Thyroid gland (tissue), 4 donors: ENCODE measurements around the gene PTMS. TPM values are rescaled to one million over a fixed set of nuclear protein-coding genes. Genes with fewer than 3 reads are reported as not detected.
A peak's percentile ranks its signal among the peaks of the same experiment; 100 is the strongest.

Experiments used
- DNase-seq, 2 donors: peaks; one replicate each; pipeline ENCODE4 v3.0.0-alpha.2; 2019
- H3K27ac ChIP-seq, 3 donors: fragments of 200-600 bp; sonication (generic); 1 replicate in 2 of 3; 2 replicates in 1 of 3; pipeline ENCODE4 v1.5.1; 2016 to 2019; ENCODE audit warnings: mild to moderate bottlenecking in 1 of 3, moderate library complexity in 1 of 3
- H3K27me3 ChIP-seq: fragments of 200-600 bp; sonication (generic); one replicate; pipeline ENCODE4 v1.5.1; 2019
- H3K36me3 ChIP-seq, 2 donors: fragments of 200-600 bp; sonication (generic); one replicate each; pipeline ENCODE4 v1.5.1; 2016 to 2019
- H3K4me1 ChIP-seq, 2 donors: fragments of 200-600 bp; sonication (generic); one replicate each; pipeline ENCODE4 v1.5.1; 2017 to 2019
- H3K4me3 ChIP-seq, 3 donors: fragments of 200-600 bp; sonication (generic); replicated peaks in 1 of 3; 1 replicate in 2 of 3; 2 replicates in 1 of 3; pipeline ENCODE4 v1.5.1; 2016; ENCODE audit warnings: mild to moderate bottlenecking in 1 of 3
- H3K9me3 ChIP-seq: fragments of 200-600 bp; sonication (generic); one replicate; pipeline ENCODE4 v1.5.1; 2017
- POLR2A ChIP-seq, 2 donors: fragments of 450-650 bp; IDR thresholded peaks; one replicate each; pipeline ENCODE4 v1.6.1; 2017; ENCODE audit warnings: antibody characterized with exemption in 2 of 2, mild to moderate bottlenecking in 2 of 2, moderate library complexity in 1 of 2
- WGBS, 2 donors: methylation state at CpG; one replicate each; pipeline ENCODE4 v1.1.5; 2017; 5-methylcytosine and 5-hydroxymethylcytosine counted together
- intact Hi-C: fragments of 100-400 bp; cut with DNase I; formaldehyde crosslinking; loops from one replicate; pipeline ENCODE4 v1.15.1; 2023
- total RNA-seq, 4 donors: library from RNA; depleted of rRNA; stranded (reverse); fragments of >200 nt; gene quantifications; one replicate each; pipeline ENCODE4 v1.2.3, GENCODE V29; 2016
- TF ChIP-seq, protein P1 (sequence below), 6 experiments: fragments of 200-600 bp in 3 of 6; fragments of 450-650 bp in 3 of 6; sonication (generic) in 3 of 6; IDR thresholded peaks; one replicate each; pipeline ENCODE4 v1.5.1; 2016 to 2019; ENCODE audit warnings: antibody characterized with exemption in 6 of 6, mild to moderate bottlenecking in 2 of 6, inconsistent platforms in 1 of 6, moderate library complexity in 1 of 6

PTMS gene
- total RNA-seq, 4 donors from 2014 or later = 60.0 to 186 (median 103) TPM

DNA sequence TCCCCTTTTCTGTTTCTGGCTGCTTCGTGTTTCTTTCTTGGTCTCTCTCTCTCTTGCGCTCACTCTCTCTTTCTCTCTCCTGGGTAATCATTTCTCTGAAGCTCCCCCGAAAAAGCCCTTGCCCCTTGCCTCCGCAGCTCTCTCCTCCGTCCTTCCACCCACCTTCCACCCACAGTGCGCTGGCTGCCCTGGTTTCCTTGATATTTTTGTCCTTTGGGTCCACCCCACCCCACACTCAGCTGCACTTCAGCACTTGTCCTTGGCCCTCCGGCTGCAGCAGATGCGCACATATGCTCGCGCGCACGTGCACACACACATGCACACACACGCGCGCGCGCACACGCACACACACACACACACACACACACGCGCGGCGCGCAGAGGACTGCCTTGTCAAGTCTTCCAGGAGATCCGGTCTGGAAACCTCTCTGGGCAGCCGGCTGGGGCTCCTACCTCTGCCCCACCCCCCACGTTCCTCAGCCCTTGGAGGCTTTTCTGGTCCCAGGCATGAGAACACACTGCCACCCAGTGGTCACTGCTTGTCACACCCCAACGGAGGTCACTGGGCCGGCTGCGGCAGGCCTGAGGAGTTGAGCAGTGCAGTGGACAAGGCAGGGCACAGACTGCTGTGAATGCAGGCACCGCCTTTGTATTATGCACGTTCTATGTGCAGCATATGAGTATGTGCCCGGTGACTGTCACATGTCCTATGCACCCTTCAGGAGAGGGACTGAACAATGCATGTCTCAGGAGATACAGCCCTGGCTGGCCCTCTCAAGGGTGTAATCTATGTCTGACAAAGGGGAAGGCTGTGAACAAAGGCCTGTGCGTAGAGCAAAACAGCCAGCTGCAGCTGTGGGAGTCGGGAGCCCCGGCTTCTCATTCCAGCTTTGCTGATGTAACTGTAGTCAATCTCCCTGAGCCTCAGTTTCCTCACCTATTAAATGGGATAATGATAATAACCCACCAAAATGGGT lies 12.7 kb downstream of the PTMS start:
- Histone ChIP-seq H3K27ac (peak overlapping the region in 1 of 3 donors; percentile 60), H3K36me3 (no peaks in the 10 kb centered on the region), H3K9me3 (no peaks in the 10 kb centered on the region), H3K4me1 (peaks cover 6 to 7% of the 10 kb centered on the region in 2 donors), H3K4me3 (peak overlapping the region in 1 of 3 donors; percentile 31), H3K27me3 (no peaks in the 10 kb centered on the region)
- TF ChIP-seq, protein P1, sequence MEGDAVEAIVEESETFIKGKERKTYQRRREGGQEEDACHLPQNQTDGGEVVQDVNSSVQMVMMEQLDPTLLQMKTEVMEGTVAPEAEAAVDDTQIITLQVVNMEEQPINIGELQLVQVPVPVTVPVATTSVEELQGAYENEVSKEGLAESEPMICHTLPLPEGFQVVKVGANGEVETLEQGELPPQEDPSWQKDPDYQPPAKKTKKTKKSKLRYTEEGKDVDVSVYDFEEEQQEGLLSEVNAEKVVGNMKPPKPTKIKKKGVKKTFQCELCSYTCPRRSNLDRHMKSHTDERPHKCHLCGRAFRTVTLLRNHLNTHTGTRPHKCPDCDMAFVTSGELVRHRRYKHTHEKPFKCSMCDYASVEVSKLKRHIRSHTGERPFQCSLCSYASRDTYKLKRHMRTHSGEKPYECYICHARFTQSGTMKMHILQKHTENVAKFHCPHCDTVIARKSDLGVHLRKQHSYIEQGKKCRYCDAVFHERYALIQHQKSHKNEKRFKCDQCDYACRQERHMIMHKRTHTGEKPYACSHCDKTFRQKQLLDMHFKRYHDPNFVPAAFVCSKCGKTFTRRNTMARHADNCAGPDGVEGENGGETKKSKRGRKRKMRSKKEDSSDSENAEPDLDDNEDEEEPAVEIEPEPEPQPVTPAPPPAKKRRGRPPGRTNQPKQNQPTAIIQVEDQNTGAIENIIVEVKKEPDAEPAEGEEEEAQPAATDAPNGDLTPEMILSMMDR (IDR thresholded peaks at IDR 0.05) = peak; percentile 69 to 99 (median 98)
- TF ChIP-seq POLR2A (IDR thresholded peaks at IDR 0.05) = no peak
- peak; percentile 98 to 99 for DNase-seq
- WGBS, 2 donors = 5 to 7% methylated on average over 31 to 32 of the region's 35 CpGs
- intact Hi-C loops = loop anchor here (2.0 to 5.0 kb wide), 2 partner anchors 24 to 162 kb away; no protein-coding TSS in a partner anchor

DNA sequence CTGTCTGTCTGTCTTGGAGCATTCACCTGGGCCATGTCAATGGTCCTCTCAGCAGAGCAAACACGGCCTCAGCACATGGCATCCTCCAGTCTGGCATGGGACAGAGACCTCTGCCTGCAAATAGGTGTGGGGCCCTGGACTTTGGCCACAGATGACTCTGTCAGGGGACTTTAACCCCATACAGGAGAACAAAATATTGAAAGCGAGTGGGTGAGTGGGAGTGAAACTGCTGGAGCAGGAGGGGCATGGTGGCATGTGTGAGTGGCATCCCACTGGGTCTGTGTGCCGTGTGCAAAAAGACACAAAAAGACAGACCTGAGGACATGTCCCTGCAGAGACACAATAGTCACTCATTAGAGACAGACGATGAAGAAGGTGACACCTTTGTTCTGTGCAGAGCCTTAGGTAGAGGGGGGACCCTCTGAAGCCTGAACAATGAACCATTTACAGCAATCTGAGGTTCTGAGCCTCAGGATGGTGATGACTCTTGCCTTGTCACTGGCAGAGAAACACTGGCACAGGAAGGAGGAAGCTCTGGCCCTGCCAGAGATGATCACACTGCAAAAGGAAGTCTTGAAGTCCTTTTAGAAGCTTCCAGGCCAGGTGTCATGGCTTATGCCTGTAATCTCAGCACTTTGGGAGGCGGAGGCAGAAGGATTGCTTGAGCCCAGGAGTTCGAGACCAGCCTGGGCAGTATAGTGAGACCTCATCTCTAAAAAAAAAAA lies 13.7 kb downstream of the PTMS start:
- DNase-seq = no peak
- Histone ChIP-seq H3K9me3 (no peaks in the 10 kb centered on the region), H3K27ac (no peak overlapping the region)

DNA sequence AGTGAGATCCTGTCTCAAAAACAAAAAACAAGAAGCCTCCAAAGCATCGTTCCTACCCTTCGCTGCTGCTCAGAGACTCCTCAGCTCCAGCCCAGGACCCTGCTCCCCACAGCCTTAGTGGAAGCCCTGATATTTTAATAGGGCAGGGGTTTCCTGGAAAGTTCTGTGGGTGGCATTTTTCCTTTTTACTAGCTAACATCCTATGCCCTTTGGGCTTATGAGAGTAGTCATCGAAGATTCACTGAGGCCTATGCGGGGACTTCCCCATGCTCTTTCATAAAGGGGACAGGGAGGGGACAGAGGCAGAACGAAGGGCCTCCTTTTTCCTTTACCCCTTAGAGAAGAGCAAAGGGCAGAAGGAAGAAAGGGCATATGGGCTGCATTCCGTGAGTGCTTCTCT lies 14.4 kb downstream of the PTMS start:
- intact Hi-C loops = loop anchor here (5.0 kb wide), 1 partner anchor 48 kb away; no protein-coding TSS in a partner anchor
- no peak for TF ChIP-seq POLR2A (IDR thresholded peaks at IDR 0.05)
- TF ChIP-seq, protein P1 (IDR thresholded peaks at IDR 0.05) = no peak
- Histone ChIP-seq H3K27me3 (no peaks in the 10 kb centered on the region), H3K27ac (no peak overlapping the region), H3K4me1 (peaks cover 6 to 7% of the 10 kb centered on the region in 2 donors), H3K9me3 (no peaks in the 10 kb centered on the region), H3K36me3 (no peaks in the 10 kb centered on the region), H3K4me3 (no peak overlapping the region)
- no peak for DNase-seq
- WGBS, 2 donors = 86 to 93% methylated on average over 6 of the region's 6 CpGs

More for the DNA sequence above, 13.7 kb downstream of the PTMS start:
- peaks cover 6 to 7% of the 10 kb centered on the region in 2 donors for H3K4me1 ChIP-seq
- intact Hi-C loops = loop anchor here (2.0 to 5.0 kb wide), 3 partner anchors 25 to 163 kb away; no protein-coding TSS in a partner anchor
- no peaks in the 10 kb centered on the region for H3K36me3 ChIP-seq
- H3K27me3 ChIP-seq = no peaks in the 10 kb centered on the region
- WGBS, 2 donors = 86% methylated on average over 6 of the region's 6 CpGs
- TF ChIP-seq, protein P1 (IDR thresholded peaks at IDR 0.05) = no peak
- no peak overlapping the region for H3K4me3 ChIP-seq

DNA sequence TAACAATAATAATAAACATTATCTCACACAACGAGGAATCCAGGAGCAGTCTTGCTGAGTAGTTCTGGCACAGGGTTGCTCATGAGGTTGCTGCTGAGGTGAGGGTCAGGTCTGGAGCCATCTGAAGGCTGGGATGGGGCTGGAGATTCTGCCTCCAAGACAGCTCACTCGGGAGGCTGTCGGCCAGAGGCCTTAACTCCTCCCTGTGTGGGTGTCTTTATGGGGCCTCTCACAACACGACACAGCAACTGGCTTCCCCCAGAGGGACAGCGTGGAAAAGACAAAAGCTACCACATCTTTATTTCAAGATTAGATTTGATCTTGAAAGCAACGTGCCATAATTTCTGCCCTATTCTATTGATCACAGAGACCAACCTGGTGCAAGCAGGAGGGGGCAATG lies 16.0 kb downstream of the PTMS start:
- 80 to 81% methylated on average over 6 of the region's 6 CpGs for WGBS, 2 donors
- Histone ChIP-seq H3K9me3 (no peaks in the 10 kb centered on the region), H3K4me1 (peaks cover 6 to 7% of the 10 kb centered on the region in 2 donors), H3K4me3 (no peak overlapping the region), H3K27ac (no peak overlapping the region), H3K36me3 (no peaks in the 10 kb centered on the region), H3K27me3 (no peaks in the 10 kb centered on the region)
- intact Hi-C loops = loop anchor here (5.0 kb wide), 1 partner anchor 50 kb away; no protein-coding TSS in a partner anchor
- TF ChIP-seq, protein P1 (IDR thresholded peaks at IDR 0.05) = no peak
- no peak for TF ChIP-seq POLR2A (IDR thresholded peaks at IDR 0.05)
- no peak for DNase-seq
